HG02763 (cell line): ENCODE data around the gene MTHFD2L.
A peak's percentile ranks its signal among the peaks of the same experiment; 100 is the strongest.
"Not testable (repeated sequence)": the region's sequence is repeated elsewhere in the genome, so short reads cannot be mapped to it uniquely, and the experiment has no call there.

Experiments used
- ATAC-seq: cut with Tn5 transposase; IDR thresholded peaks from one replicate; pipeline ENCODE4 v1.9.1; 2021; ENCODE audit warnings: mild to moderate bottlenecking, moderate library complexity; ENCODE audit not compliant: unreplicated experiment

MTHFD2L gene

DNA sequence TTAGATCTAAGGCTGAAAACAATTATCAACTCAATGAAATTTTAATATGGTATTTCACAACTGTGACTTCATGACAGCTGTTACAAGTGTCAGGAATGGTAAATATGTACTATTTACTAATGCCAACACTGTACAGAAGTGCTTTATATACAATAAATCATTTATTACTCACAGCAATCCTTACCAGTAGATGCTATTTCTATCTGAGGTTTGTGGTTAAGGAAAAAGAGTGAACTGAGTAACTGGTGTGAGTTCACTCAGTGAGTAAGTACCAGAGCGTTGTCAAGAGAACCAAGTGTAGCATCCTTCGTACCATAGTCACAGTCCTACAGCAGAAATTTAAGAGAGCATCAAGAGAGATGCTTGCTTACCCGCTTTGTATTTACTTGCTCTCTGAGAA, 23.3 kb downstream of the MTHFD2L start:
- no peak for ATAC-seq

DNA sequence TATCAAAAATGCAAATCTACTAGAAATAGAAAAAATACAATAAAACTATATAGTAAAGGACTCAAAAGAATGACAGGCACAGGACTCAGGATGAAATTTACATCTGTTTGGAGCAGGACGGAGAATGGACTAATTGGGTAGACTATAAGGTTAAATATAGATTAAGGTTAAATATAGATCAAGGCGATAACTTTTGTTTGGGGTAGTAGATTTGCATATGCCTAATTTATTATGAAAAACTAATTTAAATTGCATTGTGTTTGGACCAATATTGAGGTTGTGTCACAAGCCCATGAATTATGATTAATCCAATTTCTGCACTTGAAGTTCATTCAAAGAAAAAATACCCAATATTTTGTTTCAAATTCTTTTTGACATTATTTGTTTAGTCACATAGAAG, 31.0 kb downstream of the MTHFD2L start:
- no peak for ATAC-seq

DNA sequence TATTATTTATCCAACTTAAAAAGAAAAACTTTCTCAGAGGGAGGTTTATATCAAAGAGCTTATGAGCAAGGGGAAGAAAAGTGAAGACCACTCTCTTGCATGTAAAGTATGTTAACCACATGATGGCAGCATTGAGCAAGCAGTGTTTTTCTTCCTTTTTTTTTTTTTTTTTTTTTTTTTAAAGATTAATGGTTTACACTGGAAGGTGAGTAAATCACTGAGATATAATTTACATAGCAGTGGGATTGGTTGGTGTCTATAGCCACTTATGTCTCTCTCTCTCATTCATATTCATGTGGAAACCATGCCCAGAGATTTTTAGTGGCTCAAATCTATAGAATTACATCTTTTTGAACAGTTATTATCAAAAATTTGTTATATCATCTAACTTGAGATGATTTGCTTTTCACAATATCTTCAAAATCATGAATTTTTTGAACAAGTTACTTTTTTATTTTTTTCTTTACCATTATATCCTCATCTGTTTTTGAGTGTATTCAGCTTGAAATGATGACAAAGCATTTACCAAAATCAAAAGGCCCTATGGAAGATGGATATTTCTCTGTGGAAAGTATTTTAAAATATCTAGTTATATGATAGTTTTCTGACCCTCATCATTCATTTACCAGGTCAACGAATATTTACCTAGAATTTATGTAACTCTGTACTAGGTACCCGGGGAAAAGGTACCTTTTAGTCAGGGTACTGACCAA, 31.6 kb downstream of the MTHFD2L start:
- ATAC-seq, result no peak

DNA sequence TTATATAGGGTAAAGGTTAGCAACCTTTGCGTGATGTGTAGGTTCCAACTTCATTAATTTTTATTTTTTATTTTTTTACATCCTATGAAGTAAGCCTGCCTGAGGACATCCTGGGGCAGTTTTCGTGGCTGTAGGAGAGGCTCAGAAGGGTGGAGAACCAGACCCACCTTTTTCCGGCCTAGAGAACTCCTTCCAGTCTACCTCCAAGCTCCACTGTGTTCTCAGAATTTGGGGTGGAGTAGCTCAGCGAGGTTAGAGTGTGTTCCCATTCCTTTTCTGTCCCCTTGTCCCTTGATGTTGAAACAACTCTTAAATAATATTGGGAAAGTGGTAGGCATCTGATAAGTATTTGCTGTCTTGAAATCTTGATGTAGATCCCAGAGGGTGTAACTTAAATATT, 32.4 kb downstream of the MTHFD2L start:
- ATAC-seq, result no peak

DNA sequence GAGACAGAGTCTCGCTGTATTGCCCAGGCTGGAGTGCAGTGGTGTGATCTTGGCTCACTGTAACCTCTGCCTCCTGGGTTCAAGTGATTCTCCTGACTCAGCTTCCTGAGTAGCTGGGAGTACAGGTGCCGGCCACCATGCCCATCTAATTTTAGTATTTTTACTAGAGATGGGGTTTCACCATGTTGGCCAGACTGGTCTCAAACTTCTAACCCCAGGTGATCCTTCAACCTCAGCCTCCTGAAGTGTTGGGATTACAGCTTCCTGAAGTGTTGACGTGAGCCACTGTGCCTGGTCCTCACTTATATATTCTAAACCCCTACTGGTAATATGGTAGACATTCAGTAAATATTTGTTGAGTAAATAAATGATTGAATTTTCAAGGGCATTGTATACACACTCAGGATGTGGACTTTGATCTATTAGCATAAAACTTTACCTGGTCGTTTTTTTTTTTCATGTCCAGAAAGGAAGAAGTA, 33.0 kb downstream of the MTHFD2L start:
- no peak for ATAC-seq

DNA sequence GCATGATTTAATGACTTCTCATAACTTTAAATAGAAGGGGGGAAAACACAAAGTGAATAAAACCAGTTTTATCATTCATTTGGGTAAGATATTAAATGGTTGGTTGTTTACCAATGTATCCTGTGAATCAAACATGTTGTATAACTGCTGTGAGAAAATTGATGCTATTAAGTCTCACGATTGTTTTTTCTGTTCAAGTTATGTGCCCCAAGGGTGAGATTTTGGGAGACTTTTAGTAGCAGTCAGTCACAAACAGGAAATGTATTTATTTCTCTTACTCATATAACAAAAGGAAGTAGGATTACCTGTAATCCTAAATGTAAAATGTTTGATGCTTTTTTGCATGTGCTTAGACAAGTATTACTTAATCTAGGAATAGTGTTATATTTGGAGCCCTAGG, 39.2 kb downstream of the MTHFD2L start:
- no peak for ATAC-seq

DNA sequence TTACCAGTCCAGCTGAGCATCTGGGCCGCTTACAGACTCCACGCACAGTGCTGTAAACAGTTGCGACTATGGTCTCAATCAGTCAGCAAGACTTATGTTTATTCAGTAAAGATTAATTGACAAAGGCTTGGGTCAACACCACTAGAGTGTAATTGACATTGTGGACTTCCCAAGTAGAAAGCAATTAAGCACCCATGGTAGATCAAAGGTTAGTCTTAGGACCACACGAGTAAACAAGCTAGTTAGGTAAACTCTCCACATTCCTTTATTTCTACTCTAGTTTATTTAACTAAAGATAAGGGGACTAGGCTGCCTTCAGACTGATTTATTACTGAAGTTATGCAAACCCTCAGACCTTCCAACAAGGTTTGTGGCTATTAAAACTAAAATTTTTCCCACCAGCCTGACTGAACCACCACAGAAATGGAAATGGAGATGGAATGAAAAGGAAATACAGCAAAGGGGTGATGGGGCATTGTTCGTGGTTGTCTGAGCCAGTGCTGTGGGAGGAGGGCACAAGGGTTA, 44.2 kb downstream of the MTHFD2L start:
- no peak for ATAC-seq

DNA sequence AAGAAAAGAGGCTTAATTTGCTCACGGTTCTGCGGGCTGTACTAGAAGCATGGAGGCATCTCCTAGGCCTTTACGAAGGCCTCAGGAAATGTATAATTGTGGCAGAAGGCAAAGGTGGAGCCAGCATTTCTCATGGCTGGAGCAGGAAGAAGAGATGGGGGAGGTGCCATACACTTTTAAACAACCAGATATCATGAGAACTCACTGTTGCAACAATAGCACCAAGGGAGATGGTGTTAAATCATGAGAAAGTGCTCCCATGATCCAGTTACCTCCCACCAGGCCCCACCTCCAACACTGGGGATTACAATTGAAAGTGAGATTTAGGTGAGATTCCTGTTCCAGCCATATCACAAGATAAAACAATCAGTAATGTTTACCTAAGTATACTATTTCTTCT, 45.5 kb downstream of the MTHFD2L start:
- ATAC-seq, result no peak

DNA sequence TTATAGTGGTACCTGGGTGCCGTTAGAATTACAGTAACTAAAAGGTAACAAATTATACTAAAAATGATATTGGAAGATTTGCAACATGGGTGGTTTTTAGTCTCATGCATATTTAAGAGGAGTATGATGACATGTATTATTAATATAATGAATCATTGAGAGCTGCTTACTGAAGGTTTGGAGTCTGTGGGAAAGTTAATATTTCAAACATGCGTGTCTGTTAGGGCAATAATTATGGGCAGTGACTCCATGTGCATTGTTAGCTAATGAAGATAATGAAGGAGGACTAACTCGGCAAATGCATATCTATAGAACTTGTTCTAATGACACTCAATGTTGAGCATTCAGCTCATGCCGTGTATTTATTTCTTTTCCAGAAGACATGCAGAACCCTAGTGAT, 47.1 kb downstream of the MTHFD2L start:
- no peak for ATAC-seq

DNA sequence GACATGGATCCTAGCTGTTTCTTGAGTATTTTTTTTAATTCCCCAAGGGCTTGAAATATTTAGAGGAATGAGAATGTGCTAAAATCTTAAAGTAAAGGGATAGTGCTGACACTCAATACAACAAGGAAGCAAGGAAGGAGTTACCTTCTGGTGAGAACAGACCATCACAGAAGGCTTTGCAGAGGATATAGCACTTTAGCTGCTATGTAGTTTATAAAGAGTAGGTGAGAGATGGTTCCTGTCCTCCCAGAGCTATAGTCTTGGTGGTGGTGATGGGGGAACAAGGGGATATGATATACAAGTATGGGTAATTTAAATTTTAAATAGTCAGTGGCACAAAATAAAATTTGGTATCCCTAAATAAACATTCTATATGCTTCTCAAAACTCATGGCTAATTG, 47.6 kb downstream of the MTHFD2L start:
- no peak for ATAC-seq

DNA sequence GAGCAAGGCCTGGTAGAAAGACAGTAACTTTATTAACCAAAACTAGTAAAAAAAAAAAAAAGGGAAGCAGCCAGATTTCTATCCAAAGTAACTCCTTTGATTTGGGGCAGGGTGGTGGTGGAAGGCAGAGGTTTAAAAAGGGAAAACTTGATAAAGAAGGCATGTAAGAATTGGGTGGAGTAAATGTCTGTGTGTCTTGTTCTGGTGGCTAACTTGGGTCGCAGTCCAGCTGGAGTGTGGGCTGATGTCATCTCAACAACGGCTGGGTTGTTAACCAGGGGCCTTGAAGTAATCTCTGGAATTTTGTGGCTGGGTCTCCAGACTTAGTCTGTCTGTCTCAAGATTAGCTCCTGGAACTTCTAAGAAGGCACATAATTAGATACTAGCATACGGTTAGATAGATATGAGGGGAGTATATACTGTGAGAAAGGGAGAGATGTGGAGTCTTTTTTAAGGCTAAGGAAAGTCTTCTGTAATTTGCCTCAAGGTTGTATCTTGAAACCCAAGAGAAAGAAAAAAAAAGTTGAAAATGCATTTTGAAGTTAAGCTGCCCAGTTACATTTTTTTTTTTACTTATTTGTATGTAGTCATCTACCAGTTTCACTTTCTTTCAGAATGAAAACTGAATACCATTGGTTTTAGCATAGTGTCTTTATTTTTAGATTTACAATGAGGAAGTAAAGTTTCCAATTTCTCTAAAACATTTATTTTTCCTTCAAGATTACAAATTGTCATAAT, 48.3 kb downstream of the MTHFD2L start:
- peak; percentile 77 for ATAC-seq

DNA sequence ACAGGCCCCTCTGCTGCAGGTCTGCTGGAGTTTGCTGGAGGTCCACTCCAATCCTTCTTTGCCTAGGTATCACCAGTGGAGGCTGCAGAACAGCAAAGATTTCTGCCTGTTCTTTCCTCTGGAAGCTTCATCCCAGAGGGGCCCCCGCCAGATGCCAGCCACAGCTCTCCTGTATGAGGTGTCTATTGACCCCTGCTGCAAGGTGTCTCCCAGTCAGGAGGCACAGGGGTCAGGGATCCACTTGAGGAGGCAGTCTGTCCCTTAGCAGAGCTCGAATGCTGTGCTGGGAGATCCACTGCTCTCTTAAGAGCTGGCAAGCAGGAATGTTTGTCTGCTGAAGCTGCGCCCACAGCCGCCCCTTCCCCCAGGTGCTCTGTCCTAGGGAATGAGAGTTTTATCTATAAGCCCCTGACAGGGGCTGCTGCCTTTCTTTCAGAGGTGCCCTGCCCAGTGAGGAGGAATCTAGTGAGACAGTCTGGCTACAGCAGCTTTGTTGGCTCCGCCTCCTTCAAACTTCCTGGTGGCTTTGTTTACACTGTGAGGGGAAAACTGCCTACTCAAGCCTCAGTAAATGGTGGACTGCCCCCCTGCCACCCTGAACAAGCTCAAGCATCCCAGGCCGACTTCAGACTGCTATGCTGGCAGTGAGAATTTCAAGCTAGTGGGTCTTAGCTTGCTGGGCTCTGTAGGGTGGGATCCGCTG, 56.7 kb downstream of the MTHFD2L start:
- ATAC-seq, result not testable (repeated sequence)

DNA sequence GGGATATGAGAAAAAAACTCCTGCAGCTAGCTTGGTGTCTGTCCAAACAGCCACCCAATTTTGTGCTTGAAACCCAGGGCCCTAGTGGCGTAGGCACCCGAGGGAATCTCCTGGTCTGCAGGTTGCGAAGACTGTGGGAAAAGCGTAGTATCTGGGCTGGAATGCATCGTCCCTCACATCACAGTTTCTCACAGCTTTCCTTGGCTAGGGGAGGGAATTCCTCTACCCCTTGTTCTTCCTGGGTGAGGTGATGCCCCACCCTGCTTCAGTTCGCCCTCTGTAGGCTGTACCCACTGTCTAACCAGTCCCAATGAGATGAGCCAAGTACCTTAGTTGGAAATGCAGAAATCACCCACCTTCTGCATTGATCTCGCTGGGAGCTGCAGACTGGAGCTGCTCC, 57.3 kb downstream of the MTHFD2L start:
- not testable (repeated sequence) for ATAC-seq

DNA sequence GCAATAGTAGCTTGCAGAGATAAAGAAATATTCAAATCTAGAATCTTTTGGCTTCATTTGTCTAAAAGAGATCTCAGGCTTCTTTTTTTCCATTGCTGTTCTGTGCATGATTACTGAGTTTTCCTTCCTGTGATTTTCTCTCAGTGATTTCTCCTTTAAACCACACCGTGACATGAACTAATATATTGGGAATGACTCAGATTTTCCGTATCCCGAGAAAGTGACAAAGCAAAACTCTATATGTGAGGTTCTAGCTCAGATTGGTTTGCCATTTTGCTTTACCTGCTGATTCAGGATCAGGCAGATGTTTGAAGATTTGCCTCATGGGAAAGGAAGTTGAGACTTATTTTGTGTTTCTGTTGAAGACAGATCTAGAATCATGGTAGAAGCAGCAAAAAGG, 59.4 kb downstream of the MTHFD2L start:
- ATAC-seq, result no peak

DNA sequence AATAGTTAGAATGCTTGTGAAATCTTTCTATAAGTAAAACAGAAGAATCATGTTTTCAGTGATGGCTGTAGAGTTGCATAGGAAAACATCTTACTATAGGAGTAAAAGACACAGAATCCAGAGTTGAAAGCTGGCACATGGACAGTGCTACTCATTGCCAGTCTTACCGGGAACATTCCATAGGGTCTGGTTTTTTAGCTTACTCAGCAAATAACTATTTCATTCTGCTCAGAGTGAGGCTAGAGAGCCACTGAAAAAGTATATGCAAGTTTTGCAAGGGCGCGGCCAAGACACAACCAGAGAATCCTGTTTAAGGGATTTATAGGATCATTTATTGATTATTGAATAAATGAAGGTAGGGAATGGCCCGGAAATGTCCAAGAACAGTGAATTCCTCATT, 60.3 kb downstream of the MTHFD2L start:
- ATAC-seq, result no peak

DNA sequence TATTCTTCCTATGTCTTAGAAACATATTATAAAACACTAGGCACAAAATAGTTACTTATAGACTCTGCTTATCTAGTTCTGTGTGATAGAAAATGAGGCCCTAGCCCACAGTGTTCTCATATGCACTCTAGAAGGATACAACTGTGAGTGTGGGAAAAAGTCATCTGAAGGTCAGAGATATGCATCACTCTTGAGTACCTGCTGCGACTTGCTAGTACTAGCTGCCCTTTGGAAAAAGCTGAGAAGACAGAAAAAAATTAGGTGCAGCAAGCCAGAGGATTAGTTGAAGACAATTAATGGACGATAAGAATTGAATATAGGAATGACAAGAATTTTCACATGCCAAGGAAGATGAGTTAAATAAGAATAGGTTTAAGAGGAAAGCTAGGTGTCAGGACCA, 61.3 kb downstream of the MTHFD2L start:
- ATAC-seq, result no peak

DNA sequence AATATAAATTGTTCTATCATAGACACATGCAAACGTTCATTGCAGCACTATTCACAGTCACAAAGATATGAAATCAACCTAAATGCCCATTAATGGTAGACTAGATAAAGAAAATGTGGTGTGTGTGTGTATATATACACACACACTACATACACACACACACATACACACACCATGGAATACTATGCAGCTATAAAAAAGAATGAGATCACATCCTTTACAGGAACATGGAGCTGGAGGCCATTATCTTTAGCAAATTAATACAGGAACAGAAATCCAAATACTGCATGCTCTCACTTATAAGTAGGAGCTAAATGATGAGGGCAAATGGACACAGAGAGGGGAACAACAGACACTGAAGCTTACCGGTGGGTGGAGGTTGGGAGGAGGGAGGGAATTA, 65.2 kb downstream of the MTHFD2L start:
- ATAC-seq, result no peak

DNA sequence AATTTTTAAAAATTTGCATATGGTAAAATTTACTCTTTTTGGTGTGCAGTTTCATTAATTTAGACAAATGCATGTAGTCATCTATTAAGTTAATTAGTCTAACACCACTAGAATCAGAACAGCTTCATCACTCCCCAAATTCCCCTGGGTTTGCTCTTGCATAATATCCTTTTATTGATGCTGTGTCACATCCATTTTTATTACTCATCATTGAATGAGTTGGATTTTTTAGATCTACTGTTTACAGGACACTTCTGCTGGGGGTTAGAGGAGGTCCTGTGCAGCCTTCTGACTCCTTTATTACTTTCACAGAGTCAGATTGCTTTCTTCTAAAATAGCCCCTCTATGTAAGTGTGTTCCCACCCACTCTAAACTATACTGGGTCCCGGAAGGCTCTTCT, 65.9 kb downstream of the MTHFD2L start:
- no peak for ATAC-seq

DNA sequence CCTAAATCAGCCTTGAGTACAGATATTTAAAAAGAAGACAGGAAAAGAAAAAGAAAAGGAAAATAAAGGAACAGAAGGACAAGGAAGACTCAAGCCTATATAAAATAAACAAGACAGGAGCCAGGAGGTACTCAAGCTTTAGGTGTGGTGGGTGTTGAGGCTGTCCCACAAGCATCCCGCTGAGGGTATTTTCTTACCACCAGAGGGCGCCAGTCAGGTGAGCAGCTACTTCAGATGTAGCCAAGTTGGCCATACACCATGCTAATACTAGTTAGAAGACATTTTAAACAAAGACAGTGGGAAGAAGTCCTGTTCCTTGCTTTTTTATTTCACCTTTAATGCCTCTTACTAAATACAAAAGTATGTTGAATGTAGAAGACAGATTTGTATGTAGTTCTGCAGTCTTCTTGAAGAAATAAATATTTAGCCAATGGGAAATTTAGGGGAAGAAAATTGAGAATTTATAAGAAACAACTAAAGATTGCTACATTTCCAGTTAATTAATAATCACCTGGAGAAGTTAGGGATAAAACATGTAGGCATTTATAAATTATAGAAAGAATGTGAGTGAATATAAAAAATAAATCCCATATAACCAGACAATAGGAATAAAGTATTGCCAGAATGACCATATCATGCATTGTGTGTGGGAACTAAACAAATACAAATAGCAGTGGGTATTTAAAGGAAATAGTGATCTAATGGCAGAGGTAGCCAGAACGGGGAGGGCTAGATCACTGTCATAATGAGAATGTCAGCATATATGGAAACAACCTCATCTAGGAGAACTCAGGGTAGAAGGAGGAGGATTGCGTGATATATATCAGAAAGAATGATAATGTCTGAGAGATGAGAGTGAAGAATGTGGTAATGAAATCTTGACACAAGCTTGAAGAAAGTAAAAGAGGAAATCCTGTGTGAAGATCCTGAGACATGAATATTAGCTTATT, 71.0 kb downstream of the MTHFD2L start:
- peak; percentile 89 for ATAC-seq

DNA sequence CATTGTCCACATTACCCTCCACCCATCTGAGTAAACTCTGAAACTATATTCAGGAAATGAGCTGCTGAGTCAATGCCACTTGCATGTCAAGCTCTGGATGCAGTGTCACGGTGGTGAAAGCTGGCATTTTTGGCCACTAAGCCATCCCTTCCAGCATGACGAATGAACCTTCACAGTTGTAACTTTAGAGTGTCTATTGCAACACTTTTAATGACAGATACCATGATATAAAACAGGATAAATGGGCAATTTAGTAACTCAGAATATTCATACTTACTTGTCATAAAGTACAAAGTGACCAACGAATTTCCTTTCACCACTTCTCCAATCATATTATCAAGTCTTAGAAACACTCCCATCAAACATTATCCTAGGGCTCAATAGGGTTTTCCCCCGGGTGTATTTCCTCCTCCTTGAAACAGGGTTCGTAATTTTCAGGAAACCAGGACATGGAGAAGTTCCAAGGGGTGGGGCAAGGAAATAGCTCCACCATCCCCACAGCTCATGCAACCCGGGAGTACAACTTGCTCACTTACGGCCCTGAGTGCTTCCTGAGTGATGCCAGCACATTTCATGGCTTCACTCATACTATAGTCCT, 73.1 kb downstream of the MTHFD2L start:
- peak; percentile 53 for ATAC-seq
